ENCODE results near the gene DYNC1H1. TPM values are rescaled to one million over a fixed set of nuclear protein-coding genes. Genes with fewer than 3 reads are reported as not detected.

DYNC1H1 gene
- total RNA-seq, 1 donor from 2014 or later: 735 TPM

DNA sequence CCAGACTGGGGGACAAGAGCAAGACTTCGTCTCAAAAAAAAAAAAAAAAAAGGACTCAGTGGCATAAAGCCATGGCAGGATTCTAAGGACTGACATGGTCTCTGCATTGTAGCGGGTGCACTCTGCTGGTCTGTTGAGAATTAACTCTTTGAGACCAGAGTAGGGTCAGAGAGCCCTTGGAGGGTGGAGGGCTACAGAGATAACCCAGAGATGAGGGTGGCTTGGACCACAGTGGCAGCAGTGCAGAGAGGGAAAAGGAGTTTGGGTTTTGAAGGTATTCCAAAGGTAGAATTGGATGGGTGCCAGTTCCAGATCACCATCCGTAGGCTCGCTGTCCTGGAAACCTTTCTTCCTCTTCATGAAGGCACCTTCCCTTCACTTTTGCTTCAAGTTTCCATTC, 14.3 kb upstream of the DYNC1H1 start:
- H3K27ac Mint-ChIP-seq (ENCODE audit: unreplicated experiment): no peak overlapping the region
- peak overlapping the region; percentile 53 for H3K4me3 Mint-ChIP-seq (ENCODE audit: unreplicated experiment)
- TF ChIP-seq, protein P1, sequence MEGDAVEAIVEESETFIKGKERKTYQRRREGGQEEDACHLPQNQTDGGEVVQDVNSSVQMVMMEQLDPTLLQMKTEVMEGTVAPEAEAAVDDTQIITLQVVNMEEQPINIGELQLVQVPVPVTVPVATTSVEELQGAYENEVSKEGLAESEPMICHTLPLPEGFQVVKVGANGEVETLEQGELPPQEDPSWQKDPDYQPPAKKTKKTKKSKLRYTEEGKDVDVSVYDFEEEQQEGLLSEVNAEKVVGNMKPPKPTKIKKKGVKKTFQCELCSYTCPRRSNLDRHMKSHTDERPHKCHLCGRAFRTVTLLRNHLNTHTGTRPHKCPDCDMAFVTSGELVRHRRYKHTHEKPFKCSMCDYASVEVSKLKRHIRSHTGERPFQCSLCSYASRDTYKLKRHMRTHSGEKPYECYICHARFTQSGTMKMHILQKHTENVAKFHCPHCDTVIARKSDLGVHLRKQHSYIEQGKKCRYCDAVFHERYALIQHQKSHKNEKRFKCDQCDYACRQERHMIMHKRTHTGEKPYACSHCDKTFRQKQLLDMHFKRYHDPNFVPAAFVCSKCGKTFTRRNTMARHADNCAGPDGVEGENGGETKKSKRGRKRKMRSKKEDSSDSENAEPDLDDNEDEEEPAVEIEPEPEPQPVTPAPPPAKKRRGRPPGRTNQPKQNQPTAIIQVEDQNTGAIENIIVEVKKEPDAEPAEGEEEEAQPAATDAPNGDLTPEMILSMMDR (IDR thresholded peaks at IDR 0.05): no peak

DNA sequence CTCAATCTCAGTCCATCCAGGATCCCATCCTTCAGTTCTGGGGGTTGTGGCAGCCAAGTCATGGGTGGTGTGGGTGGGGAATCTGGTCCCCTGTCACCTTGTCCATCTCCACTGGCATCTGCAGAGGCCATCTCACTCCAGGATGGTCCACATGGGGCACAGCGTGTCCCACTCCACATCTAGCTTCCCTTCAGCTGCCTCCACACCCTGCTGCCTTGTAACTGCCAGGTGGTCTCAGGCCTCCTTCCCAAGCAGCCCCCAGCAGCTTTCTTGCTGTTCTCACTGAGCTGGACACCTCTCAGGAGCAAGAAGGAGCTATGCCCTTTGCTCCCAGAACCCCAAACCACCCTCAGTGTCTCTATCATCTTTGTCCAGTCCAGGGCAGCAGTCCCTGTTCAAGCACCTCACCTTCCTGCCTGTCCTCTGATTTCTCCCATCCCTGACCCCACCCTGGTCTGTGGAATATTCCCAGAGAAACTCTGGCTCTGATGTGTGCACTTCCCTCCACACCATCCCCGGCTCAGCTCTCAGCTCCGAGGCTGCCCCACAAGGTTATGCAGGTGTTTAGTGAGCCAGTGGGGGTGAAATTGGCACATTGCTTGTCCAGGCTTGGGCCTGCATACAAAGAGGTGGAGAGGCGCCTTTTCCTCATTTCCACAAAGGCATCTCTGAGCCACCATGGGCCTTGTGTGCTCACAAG, 13.7 kb upstream of the DYNC1H1 start:
- H3K27ac Mint-ChIP-seq (ENCODE audit: unreplicated experiment): peak overlapping the region; percentile 49
- DNase-seq (ENCODE audit: low spot score): peak; percentile 82
- H3K27me3 Mint-ChIP-seq (ENCODE audit: low read depth): no peaks in the 10 kb centered on the region
- H3K4me1 Mint-ChIP-seq (ENCODE audit: low read depth): peaks cover 14% of the 10 kb centered on the region
- TF ChIP-seq, protein P1 (IDR thresholded peaks at IDR 0.05): no peak
- H3K36me3 Mint-ChIP-seq (ENCODE audit: low read depth): no peaks in the 10 kb centered on the region
- no peaks in the 10 kb centered on the region for H3K9me3 Mint-ChIP-seq (ENCODE audit: low read depth)
- no peak overlapping the region for H3K4me3 Mint-ChIP-seq (ENCODE audit: unreplicated experiment)

More for the DNA sequence above, 14.3 kb upstream of the DYNC1H1 start:
- H3K27me3 Mint-ChIP-seq (ENCODE audit: low read depth): no peaks in the 10 kb centered on the region
- DNase-seq (ENCODE audit: low spot score): peak; percentile 12
- H3K4me1 Mint-ChIP-seq (ENCODE audit: low read depth): peaks cover 14% of the 10 kb centered on the region
- H3K9me3 Mint-ChIP-seq (ENCODE audit: low read depth): no peaks in the 10 kb centered on the region
- H3K36me3 Mint-ChIP-seq (ENCODE audit: low read depth): no peaks in the 10 kb centered on the region

DNA sequence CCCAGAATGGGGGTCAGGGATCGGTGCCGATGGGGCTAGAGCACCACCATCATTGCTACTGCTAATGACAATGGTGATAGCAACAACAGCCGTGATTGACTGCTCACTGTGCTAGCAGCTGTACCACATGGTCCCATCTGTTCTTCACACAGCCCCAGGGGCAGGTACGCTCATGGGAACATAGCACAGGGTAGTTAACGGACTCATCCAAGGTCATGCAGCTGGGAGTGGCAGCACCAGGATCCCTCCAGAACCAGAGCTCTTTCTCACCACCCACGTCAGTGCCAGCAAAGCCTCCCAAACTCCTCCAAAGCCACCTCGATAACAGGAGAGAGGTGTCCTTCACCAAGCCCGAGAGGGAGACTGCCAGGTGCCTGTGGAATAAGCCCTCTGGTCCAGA, 11.2 kb upstream of the DYNC1H1 start:
- Mint-ChIP-seq H3K36me3 (ENCODE audit: low read depth) (no peaks in the 10 kb centered on the region), H3K9me3 (ENCODE audit: low read depth) (no peaks in the 10 kb centered on the region), H3K27me3 (ENCODE audit: low read depth) (no peaks in the 10 kb centered on the region), H3K27ac (ENCODE audit: unreplicated experiment) (no peak overlapping the region), H3K4me1 (ENCODE audit: low read depth) (peaks cover 14% of the 10 kb centered on the region), H3K4me3 (ENCODE audit: unreplicated experiment) (no peak overlapping the region)
- TF ChIP-seq, protein P1 (IDR thresholded peaks at IDR 0.05): no peak
- DNase-seq (ENCODE audit: low spot score): peak; percentile 38

DNA sequence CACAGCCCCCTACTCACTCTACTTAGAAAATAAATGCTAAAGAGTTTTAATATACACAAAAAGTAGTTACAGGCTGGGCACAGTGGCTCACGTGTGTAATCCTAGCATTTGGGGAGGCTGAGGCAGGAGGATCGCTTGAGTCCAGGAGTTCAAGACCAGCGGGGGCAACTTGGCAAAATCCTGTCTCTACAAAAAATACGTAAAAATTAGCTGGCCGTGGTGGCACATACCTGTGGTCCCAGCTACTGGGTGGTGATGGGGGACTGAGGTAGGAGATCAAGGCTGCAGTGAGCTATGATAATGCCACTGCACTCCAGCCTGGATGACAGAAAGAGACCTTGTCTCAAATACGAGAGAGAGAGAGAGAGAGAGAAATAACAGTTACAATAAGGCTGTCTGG, 9.9 kb upstream of the DYNC1H1 start:
- DNase-seq (ENCODE audit: low spot score): no peak
- TF ChIP-seq, protein P1 (IDR thresholded peaks at IDR 0.05): no peak
- Mint-ChIP-seq H3K27me3 (ENCODE audit: low read depth) (no peaks in the 10 kb centered on the region), H3K9me3 (ENCODE audit: low read depth) (no peaks in the 10 kb centered on the region), H3K27ac (ENCODE audit: unreplicated experiment) (no peak overlapping the region), H3K36me3 (ENCODE audit: low read depth) (no peaks in the 10 kb centered on the region), H3K4me1 (ENCODE audit: low read depth) (peaks cover under 1% of the 10 kb centered on the region), H3K4me3 (ENCODE audit: unreplicated experiment) (no peak overlapping the region)

DNA sequence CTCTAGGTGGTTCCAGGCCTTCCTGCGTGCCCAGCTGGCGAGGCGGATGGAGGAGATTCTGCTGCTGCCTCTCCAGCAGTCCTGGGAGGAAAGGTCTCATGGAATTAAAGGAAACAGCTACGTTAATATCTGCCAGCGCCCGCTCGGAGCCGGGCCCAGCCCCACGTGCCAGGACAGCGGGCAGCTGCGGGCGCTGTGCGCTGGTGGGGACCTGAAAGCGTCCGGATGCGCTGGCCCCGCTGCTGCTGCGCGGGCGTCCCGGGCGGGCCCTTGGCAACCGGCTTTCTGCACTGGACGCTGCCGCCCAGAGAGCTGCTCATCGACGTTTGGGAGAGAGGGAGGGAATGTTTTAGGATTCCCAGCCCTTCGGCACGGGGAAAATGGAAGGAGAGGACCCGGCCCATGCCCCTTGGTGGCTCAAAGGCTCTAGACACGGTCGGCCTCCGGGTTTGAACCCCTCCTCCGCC, 8.6 kb upstream of the DYNC1H1 start:
- Mint-ChIP-seq H3K27me3 (ENCODE audit: low read depth) (no peaks in the 10 kb centered on the region), H3K36me3 (ENCODE audit: low read depth) (no peaks in the 10 kb centered on the region), H3K27ac (ENCODE audit: unreplicated experiment) (no peak overlapping the region), H3K9me3 (ENCODE audit: low read depth) (no peaks in the 10 kb centered on the region), H3K4me3 (ENCODE audit: unreplicated experiment) (no peak overlapping the region), H3K4me1 (ENCODE audit: low read depth) (no peaks in the 10 kb centered on the region)
- TF ChIP-seq, protein P1 (IDR thresholded peaks at IDR 0.05): no peak
- no peak for DNase-seq (ENCODE audit: low spot score)
